Breast epithelium (tissue), 4 donors: Measurements from ENCODE around the gene ANTXR1. TPM values are rescaled to one million over a fixed set of nuclear protein-coding genes. Genes with fewer than 3 reads are reported as not detected.
A peak's percentile ranks its signal among the peaks of the same experiment; 100 is the strongest.

Source experiments
- DNase-seq, 2 donors: peaks; one replicate each; pipeline ENCODE4 v3.0.0-alpha.2; 2019; ENCODE audit warnings: low spot score in 2 of 2
- H3K27ac ChIP-seq, 2 donors: fragments of 200-600 bp; sonication (generic) in 1 of 2; one replicate each; pipeline ENCODE4 v1.5.1; 2016 to 2019; ENCODE audit warnings: mild to moderate bottlenecking in 1 of 2
- H3K27me3 ChIP-seq, 2 donors: fragments of 200-600 bp; sonication (generic) in 1 of 2; one replicate each; pipeline versions ENCODE4 v1.5.1 to v1.6.0; 2017 to 2019; ENCODE audit warnings: control low read depth in 1 of 2, mild to moderate bottlenecking in 1 of 2
- H3K36me3 ChIP-seq: fragments of 200-600 bp; one replicate; pipeline ENCODE4 v1.5.1; 2019
- H3K4me1 ChIP-seq, 2 donors: fragments of 200-600 bp; sonication (generic); one replicate each; pipeline ENCODE4 v1.5.1; 2016 to 2019; ENCODE audit warnings: control low read depth in 1 of 2
- H3K4me3 ChIP-seq, 3 donors: fragments of 200-600 bp; sonication (generic); 1 replicate in 2 of 3; 2 replicates in 1 of 3; pipeline ENCODE4 v1.5.1; 2016 to 2019; ENCODE audit warnings: mild to moderate bottlenecking in 3 of 3, moderate library complexity in 2 of 3
- H3K9me3 ChIP-seq, 2 donors: fragments of 200-600 bp; sonication (generic) in 1 of 2; one replicate each; pipeline ENCODE4 v1.5.1; 2016 to 2019; ENCODE audit warnings: control low read depth in 1 of 2
- POLR2A ChIP-seq: fragments of 450-650 bp; IDR thresholded peaks from one replicate; pipeline ENCODE4 v1.6.1; 2016; ENCODE audit warnings: antibody characterized with exemption, mild to moderate bottlenecking, moderate library complexity
- POLR2AphosphoS5 ChIP-seq, 3 donors: sonication (generic); formaldehyde crosslinking; IDR thresholded peaks; one replicate each; pipeline ENCODE4 v1.6.1; 2017; ENCODE audit warnings: antibody characterized with exemption in 3 of 3
- intact Hi-C: fragments of 100-400 bp; cut with DNase I; formaldehyde crosslinking; loops from one replicate; pipeline ENCODE4 v1.15.1; 2023; ENCODE audit warnings: low total_unique reads
- total RNA-seq, 3 donors: library from RNA; depleted of rRNA; stranded (reverse); fragments of >200 nt; gene quantifications; one replicate each; pipeline ENCODE4 v1.1.0, GENCODE V29; 2016
- TF ChIP-seq, protein P1 (sequence below), 3 donors: fragments of 450-650 bp; IDR thresholded peaks; one replicate each; pipeline ENCODE4 v1.5.1; 2016 to 2017; ENCODE audit warnings: antibody characterized with exemption in 3 of 3, mild to moderate bottlenecking in 3 of 3, moderate library complexity in 3 of 3

ANTXR1 gene
- total RNA-seq, 3 donors from 2014 or later = 52.7 to 72.8 (median 68.8) TPM

DNA sequence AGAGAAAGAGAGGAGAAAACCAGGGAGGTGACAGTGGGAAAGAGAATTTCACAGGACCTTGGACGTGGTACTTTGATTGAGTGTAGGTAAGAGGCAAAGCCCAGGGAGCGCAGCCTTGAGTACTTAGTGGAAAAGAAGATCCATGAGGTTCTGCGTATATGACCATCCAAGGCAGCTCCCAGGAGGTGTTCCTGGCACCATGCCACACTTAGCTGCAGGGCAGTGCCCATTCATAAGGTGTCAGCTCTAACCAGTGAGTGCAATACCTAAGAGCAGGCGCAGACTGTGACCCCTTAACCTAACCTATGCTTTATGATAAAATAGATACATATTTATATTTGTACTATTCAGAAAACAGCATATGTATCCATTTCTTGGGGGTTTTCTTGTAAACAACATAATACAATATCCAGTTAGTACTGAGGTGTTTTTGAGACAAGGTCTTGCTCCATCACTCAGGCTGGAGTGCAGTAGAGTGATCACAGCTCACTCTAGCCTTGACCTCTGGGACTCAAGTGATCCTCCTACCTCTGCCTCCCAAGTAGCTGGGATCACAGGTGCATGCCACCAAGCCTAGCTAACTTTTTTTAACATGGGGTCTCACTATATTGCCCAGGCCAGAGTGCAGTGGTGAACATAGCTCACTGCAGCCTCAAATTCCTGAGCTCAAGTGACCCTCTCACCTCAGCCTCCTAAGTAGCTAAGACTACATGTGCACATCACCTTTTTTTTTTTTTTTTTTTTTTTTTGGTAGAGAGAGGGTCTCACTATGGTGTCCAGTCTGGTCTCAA is 199.5 kb downstream of the ANTXR1 start:
- no peak overlapping the region for H3K27ac ChIP-seq
- no peak overlapping the region for H3K4me3 ChIP-seq
- no peaks in the 10 kb centered on the region for H3K27me3 ChIP-seq
- no peak for DNase-seq
- TF ChIP-seq POLR2A (no peak), POLR2AphosphoS5 (IDR thresholded peaks at IDR 0.05) (no peak)
- TF ChIP-seq, protein P1, sequence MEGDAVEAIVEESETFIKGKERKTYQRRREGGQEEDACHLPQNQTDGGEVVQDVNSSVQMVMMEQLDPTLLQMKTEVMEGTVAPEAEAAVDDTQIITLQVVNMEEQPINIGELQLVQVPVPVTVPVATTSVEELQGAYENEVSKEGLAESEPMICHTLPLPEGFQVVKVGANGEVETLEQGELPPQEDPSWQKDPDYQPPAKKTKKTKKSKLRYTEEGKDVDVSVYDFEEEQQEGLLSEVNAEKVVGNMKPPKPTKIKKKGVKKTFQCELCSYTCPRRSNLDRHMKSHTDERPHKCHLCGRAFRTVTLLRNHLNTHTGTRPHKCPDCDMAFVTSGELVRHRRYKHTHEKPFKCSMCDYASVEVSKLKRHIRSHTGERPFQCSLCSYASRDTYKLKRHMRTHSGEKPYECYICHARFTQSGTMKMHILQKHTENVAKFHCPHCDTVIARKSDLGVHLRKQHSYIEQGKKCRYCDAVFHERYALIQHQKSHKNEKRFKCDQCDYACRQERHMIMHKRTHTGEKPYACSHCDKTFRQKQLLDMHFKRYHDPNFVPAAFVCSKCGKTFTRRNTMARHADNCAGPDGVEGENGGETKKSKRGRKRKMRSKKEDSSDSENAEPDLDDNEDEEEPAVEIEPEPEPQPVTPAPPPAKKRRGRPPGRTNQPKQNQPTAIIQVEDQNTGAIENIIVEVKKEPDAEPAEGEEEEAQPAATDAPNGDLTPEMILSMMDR (IDR thresholded peaks at IDR 0.05) = no peak
- H3K4me1 ChIP-seq = no peaks in the 10 kb centered on the region
- no peaks in the 10 kb centered on the region for H3K9me3 ChIP-seq
- H3K36me3 ChIP-seq = no peaks in the 10 kb centered on the region
- intact Hi-C loops = no loop called here

DNA sequence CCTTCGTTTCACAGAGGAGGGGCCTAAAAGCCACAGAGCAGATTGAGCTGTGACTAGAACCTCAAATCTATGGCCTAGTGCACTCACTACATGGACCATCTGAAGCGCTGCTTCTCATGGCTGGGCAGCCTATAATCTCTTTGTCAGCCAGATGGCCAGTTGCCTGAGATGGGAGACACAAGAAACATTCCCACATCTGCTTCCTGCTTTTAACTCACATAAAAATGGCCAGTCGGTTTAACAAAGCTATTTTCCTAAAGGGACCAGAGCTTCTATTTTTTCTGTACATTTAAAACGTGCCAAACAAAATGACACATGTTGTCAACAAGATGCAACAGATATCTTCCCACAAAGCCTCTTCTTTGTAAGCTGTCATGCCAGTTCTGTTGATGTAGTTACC is 200.2 kb downstream of the ANTXR1 start:
- H3K9me3 ChIP-seq = no peaks in the 10 kb centered on the region
- no peak for DNase-seq
- H3K36me3 ChIP-seq = no peaks in the 10 kb centered on the region
- no peaks in the 10 kb centered on the region for H3K4me1 ChIP-seq
- H3K27me3 ChIP-seq = no peaks in the 10 kb centered on the region
- H3K4me3 ChIP-seq = no peak overlapping the region
- TF ChIP-seq POLR2AphosphoS5 (IDR thresholded peaks at IDR 0.05) (no peak), POLR2A (no peak)
- TF ChIP-seq, protein P1 (IDR thresholded peaks at IDR 0.05) = no peak
- peak overlapping the region; percentile 26 to 59 for H3K27ac ChIP-seq
- intact Hi-C loops = no loop called here

DNA sequence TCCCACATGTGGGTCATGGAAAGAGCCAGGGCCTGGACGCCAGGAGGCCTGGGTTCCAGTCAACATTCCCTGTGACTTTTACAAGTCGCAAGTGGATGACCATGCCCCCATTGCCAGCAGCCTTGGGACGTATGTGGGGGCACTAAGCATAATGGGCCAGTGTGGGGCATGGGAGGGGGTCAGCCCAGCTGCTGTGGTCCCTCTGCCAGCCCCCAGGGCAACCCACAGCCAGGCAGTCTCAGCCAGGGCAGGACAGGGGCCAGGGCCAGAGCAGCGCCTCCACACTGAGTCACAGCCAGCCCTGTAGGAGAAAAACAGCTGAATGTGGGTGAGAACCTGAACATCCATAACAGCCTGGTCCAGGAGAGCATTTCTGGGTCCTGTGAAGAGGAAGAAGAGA is 200.8 kb downstream of the ANTXR1 start:
- peak overlapping the region; percentile 26 to 59 for H3K27ac ChIP-seq
- H3K9me3 ChIP-seq = no peaks in the 10 kb centered on the region
- no peak overlapping the region for H3K4me3 ChIP-seq
- no peak for DNase-seq
- no peaks in the 10 kb centered on the region for H3K27me3 ChIP-seq
- no peaks in the 10 kb centered on the region for H3K36me3 ChIP-seq
- TF ChIP-seq POLR2A (no peak), POLR2AphosphoS5 (IDR thresholded peaks at IDR 0.05) (no peak)
- no peaks in the 10 kb centered on the region for H3K4me1 ChIP-seq
- intact Hi-C loops = no loop called here

DNA sequence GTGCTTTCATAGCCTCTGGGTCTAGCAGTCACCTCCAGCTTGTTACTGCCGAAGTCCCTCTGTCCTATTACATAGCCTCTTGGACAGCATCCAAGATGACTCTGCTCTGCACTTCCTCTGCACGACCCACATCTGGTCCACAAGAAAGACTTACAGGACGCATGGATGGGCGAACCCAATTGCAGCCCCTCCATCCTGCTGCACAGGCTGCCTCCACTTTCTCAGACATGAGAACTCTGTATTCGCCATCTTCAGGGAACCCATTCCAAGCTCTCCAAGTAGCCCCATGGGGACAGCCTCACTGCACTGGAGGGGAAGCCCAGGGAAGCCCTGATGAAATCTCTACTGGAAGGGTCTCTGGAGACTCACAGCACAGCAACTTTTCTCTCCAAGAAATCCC is 201.9 kb downstream of the ANTXR1 start:
- Histone ChIP-seq H3K27ac (peak overlapping the region in 1 of 2 donors; percentile 26), H3K36me3 (no peaks in the 10 kb centered on the region), H3K4me3 (no peak overlapping the region), H3K4me1 (no peaks in the 10 kb centered on the region), H3K9me3 (no peaks in the 10 kb centered on the region), H3K27me3 (no peaks in the 10 kb centered on the region)
- intact Hi-C loops = no loop called here
- TF ChIP-seq, protein P1 (IDR thresholded peaks at IDR 0.05) = no peak
- TF ChIP-seq POLR2AphosphoS5 (IDR thresholded peaks at IDR 0.05) (no peak), POLR2A (no peak)
- no peak for DNase-seq

DNA sequence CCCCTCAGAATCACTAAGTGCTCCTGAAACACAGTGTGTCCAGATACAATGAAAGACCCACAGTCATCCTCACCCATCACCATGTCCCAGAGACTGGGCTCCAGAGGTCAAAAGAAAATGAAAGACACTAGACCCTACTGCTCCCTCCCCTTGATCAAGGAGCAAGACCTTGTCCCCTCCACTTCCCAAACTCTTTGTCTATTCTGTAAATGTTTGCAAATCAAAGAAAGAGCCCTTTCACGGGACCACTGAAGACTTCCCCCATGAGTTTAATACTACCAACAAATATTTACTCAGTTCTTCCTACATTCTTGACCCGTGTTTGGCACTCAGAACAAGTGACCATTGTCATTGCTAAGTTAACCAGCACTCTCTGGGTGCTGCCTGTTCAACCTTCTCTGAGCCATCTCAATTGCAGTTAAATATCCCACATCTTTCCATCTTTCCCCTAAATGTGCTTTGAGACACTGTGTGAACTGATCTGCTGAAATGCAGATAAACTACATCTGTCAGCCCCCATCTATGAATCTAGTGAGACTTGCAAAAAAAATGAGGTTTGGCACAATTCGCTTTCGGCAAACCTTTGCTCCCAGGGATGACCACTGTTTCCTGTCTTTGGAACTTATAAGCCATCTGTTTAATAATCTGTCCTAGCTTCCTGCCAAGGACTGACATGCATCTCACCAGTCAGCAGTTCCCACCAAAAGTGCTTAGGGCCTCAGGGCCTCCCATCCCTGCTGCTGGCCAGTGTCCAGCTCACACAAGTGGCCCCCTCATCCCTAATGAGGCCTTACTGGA is 203.8 kb downstream of the ANTXR1 start:
- Histone ChIP-seq H3K36me3 (no peaks in the 10 kb centered on the region), H3K27me3 (no peaks in the 10 kb centered on the region), H3K27ac (peak overlapping the region in 1 of 2 donors; percentile 34), H3K4me1 (no peaks in the 10 kb centered on the region), H3K4me3 (no peak overlapping the region), H3K9me3 (no peaks in the 10 kb centered on the region)
- DNase-seq = no peak
- intact Hi-C loops = no loop called here
- TF ChIP-seq, protein P1 (IDR thresholded peaks at IDR 0.05) = no peak
- TF ChIP-seq POLR2A (no peak), POLR2AphosphoS5 (IDR thresholded peaks at IDR 0.05) (no peak)
